ENCODE results near the gene LY9. TPM values are rescaled to one million over a fixed set of nuclear protein-coding genes. Genes with fewer than 3 reads are reported as not detected.

LY9 gene
- polyA plus RNA-seq, 4 donors: 0.45 to 3.8 (median 1.1) TPM

GRCh38 chr1:160794376-160794775 lies 1.6 kb upstream of the LY9 start:
- Histone ChIP-seq H3K4me1 (ENCODE audit: control insufficient read depth in 3 of 3, insufficient read depth in 2 of 3, low read depth in 1 of 3, low read length in 2 of 3) (no peaks in the 10 kb centered on the region), H3K27ac (ENCODE audit: low read depth in 1 of 3, low read length in 2 of 3) (no peak overlapping the region), H3K9me3 (ENCODE audit: control insufficient read depth in 2 of 2, insufficient read depth in 1 of 2, low read depth in 1 of 2, low read length in 1 of 2) (no peaks in the 10 kb centered on the region), H3K27me3 (ENCODE audit: control insufficient read depth in 3 of 3, insufficient read depth in 3 of 3, low read length in 3 of 3) (no peaks in the 10 kb centered on the region), H3K4me3 (ENCODE audit: low read depth in 1 of 3, low read length in 3 of 3) (no peak overlapping the region), H3K36me3 (ENCODE audit: control insufficient read depth in 3 of 3, insufficient read depth in 2 of 3, low read depth in 1 of 3, low read length in 3 of 3) (no peaks in the 10 kb centered on the region)
- 46 to 59% (median 57%) methylated on average over 3 of the region's 3 CpGs for WGBS, 3 donors
- DNase-seq (no peak), FAIRE-seq (no peak)

DNA sequence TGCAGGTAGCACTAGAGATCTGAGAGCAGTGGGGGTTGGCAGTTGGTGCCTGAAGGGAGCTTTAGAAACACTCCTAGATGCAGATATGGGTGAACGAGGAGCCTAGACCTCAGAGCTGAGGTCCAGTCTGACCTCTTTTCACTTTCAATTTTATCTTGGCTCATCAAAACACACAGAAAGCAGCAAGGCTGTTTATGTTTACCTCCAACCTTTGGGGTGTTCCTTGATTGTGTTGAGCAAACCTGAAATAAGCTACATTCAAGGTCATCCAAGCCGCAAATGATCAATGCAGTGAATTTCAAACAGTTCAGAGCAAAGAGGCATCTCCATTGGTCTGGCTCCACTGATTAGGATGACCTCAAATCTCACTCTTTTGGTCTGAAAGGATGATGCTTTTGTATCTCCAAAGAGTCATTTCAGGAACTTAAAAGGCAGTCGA lies 1.3 kb downstream of the LY9 start:
- H3K4me3 ChIP-seq (ENCODE audit: low read depth in 1 of 3, low read length in 3 of 3): peak overlapping the region in 1 of 3 donors; percentile 35
- H3K9me3 ChIP-seq (ENCODE audit: control insufficient read depth in 2 of 2, insufficient read depth in 1 of 2, low read depth in 1 of 2, low read length in 1 of 2): no peaks in the 10 kb centered on the region
- no peaks in the 10 kb centered on the region for H3K27me3 ChIP-seq (ENCODE audit: control insufficient read depth in 3 of 3, insufficient read depth in 3 of 3, low read length in 3 of 3)
- no peaks in the 10 kb centered on the region for H3K36me3 ChIP-seq (ENCODE audit: control insufficient read depth in 3 of 3, insufficient read depth in 2 of 3, low read depth in 1 of 3, low read length in 3 of 3)
- peak overlapping the region in 2 of 3 donors; percentile 35 to 81 for H3K27ac ChIP-seq (ENCODE audit: low read depth in 1 of 3, low read length in 2 of 3)
- no peak for FAIRE-seq
- DNase-seq: no peak
- WGBS, 3 donors: 59 to 77% (median 71%) methylated on average over 3 of the region's 3 CpGs
- H3K4me1 ChIP-seq (ENCODE audit: control insufficient read depth in 3 of 3, insufficient read depth in 2 of 3, low read depth in 1 of 3, low read length in 2 of 3): no peaks in the 10 kb centered on the region

GRCh38 chr1:160797861-160798273 lies 1.9 kb downstream of the LY9 start:
- H3K9me3 ChIP-seq (ENCODE audit: control insufficient read depth in 2 of 2, insufficient read depth in 1 of 2, low read depth in 1 of 2, low read length in 1 of 2): no peaks in the 10 kb centered on the region
- no peak for FAIRE-seq
- DNase-seq: peak in 1 of 2 donors; percentile 41

DNA sequence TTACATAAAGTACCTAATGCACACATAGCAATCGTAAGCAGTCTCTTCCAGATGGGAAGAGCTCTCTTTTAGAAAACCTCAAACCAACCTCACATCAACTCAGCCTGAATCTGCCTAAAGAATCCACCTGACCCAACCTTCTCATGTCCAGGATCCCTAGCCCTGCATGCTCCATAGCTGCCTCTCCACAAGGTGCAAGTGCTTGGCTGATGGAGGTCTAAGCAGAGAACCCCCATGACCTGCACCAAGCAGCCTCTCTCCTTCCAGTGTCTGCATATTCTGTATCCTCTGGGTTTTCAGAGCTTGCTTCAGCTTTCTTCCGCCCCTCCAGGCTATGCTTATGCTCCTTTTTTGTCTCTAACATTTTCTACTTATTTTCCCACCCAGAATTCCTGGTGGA lies 2.5 kb downstream of the LY9 start:
- H3K27me3 ChIP-seq (ENCODE audit: control insufficient read depth in 3 of 3, insufficient read depth in 3 of 3, low read length in 3 of 3): no peaks in the 10 kb centered on the region
- DNase-seq: no peak
- 82 to 95% (median 95%) methylated on average over 2 of the region's 2 CpGs for WGBS, 3 donors
- no peak for FAIRE-seq
- no peak overlapping the region for H3K4me3 ChIP-seq (ENCODE audit: low read depth in 1 of 3, low read length in 3 of 3)
- no peaks in the 10 kb centered on the region for H3K36me3 ChIP-seq (ENCODE audit: control insufficient read depth in 3 of 3, insufficient read depth in 2 of 3, low read depth in 1 of 3, low read length in 3 of 3)
- H3K27ac ChIP-seq (ENCODE audit: low read depth in 1 of 3, low read length in 2 of 3): peak overlapping the region in 1 of 3 donors; percentile 71
- no peaks in the 10 kb centered on the region for H3K4me1 ChIP-seq (ENCODE audit: control insufficient read depth in 3 of 3, insufficient read depth in 2 of 3, low read depth in 1 of 3, low read length in 2 of 3)
- H3K9me3 ChIP-seq (ENCODE audit: control insufficient read depth in 2 of 2, insufficient read depth in 1 of 2, low read depth in 1 of 2, low read length in 1 of 2): no peaks in the 10 kb centered on the region

More at GRCh38 chr1:160797861-160798273, 1.9 kb downstream of the LY9 start:
- H3K27me3 ChIP-seq (ENCODE audit: control insufficient read depth in 3 of 3, insufficient read depth in 3 of 3, low read length in 3 of 3): no peaks in the 10 kb centered on the region
- WGBS, 3 donors: 37 to 49% (median 45%) methylated on average over 4 of the region's 4 CpGs
- H3K27ac ChIP-seq (ENCODE audit: low read depth in 1 of 3, low read length in 2 of 3): peak overlapping the region in 1 of 3 donors; percentile 71
- no peaks in the 10 kb centered on the region for H3K4me1 ChIP-seq (ENCODE audit: control insufficient read depth in 3 of 3, insufficient read depth in 2 of 3, low read depth in 1 of 3, low read length in 2 of 3)
- no peaks in the 10 kb centered on the region for H3K36me3 ChIP-seq (ENCODE audit: control insufficient read depth in 3 of 3, insufficient read depth in 2 of 3, low read depth in 1 of 3, low read length in 3 of 3)
- H3K4me3 ChIP-seq (ENCODE audit: low read depth in 1 of 3, low read length in 3 of 3): no peak overlapping the region

GRCh38 chr1:160799641-160800040 lies 3.7 kb downstream of the LY9 start:
- Histone ChIP-seq H3K9me3 (ENCODE audit: control insufficient read depth in 2 of 2, insufficient read depth in 1 of 2, low read depth in 1 of 2, low read length in 1 of 2) (no peaks in the 10 kb centered on the region), H3K27me3 (ENCODE audit: control insufficient read depth in 3 of 3, insufficient read depth in 3 of 3, low read length in 3 of 3) (no peaks in the 10 kb centered on the region), H3K27ac (ENCODE audit: low read depth in 1 of 3, low read length in 2 of 3) (no peak overlapping the region), H3K36me3 (ENCODE audit: control insufficient read depth in 3 of 3, insufficient read depth in 2 of 3, low read depth in 1 of 3, low read length in 3 of 3) (no peaks in the 10 kb centered on the region), H3K4me3 (ENCODE audit: low read depth in 1 of 3, low read length in 3 of 3) (no peak overlapping the region), H3K4me1 (ENCODE audit: control insufficient read depth in 3 of 3, insufficient read depth in 2 of 3, low read depth in 1 of 3, low read length in 2 of 3) (no peaks in the 10 kb centered on the region)
- WGBS, 3 donors: 91 to 93% (median 92%) methylated on average over 5 of the region's 5 CpGs
- no peak for FAIRE-seq
- DNase-seq: no peak

DNA sequence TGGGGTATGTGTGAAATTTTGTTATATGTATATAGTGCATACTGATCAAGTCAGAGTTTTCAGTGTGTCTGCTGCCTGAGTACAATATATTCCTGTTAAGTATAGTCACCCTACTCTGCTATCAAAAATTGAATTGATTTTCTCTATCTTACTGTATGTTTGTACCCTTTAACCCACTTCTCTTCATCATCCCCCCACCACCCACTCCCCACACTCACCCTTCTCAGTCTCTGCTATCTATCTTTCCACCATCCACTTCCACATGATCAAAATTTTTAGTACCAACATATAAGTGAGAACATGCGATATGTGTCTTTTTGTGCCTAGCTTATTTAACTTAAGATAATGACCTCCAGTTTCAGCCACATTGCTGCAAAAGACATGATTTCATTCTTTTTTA lies 4.2 kb downstream of the LY9 start:
- no peak for FAIRE-seq
- no peak for DNase-seq
- Histone ChIP-seq H3K4me1 (ENCODE audit: control insufficient read depth in 3 of 3, insufficient read depth in 2 of 3, low read depth in 1 of 3, low read length in 2 of 3) (no peaks in the 10 kb centered on the region), H3K9me3 (ENCODE audit: control insufficient read depth in 2 of 2, insufficient read depth in 1 of 2, low read depth in 1 of 2, low read length in 1 of 2) (no peaks in the 10 kb centered on the region), H3K4me3 (ENCODE audit: low read depth in 1 of 3, low read length in 3 of 3) (no peak overlapping the region), H3K36me3 (ENCODE audit: control insufficient read depth in 3 of 3, insufficient read depth in 2 of 3, low read depth in 1 of 3, low read length in 3 of 3) (no peaks in the 10 kb centered on the region), H3K27me3 (ENCODE audit: control insufficient read depth in 3 of 3, insufficient read depth in 3 of 3, low read length in 3 of 3) (no peaks in the 10 kb centered on the region), H3K27ac (ENCODE audit: low read depth in 1 of 3, low read length in 2 of 3) (no peak overlapping the region)
- 96 to 100% (median 98%) methylated on average over 1 of the region's 1 CpG for WGBS, 3 donors

GRCh38 chr1:160800645-160801408 lies 4.9 kb downstream of the LY9 start:
- Histone ChIP-seq H3K27me3 (ENCODE audit: control insufficient read depth in 3 of 3, insufficient read depth in 3 of 3, low read length in 3 of 3) (no peaks in the 10 kb centered on the region), H3K9me3 (ENCODE audit: control insufficient read depth in 2 of 2, insufficient read depth in 1 of 2, low read depth in 1 of 2, low read length in 1 of 2) (no peaks in the 10 kb centered on the region), H3K4me1 (ENCODE audit: control insufficient read depth in 3 of 3, insufficient read depth in 2 of 3, low read depth in 1 of 3, low read length in 2 of 3) (no peaks in the 10 kb centered on the region), H3K27ac (ENCODE audit: low read depth in 1 of 3, low read length in 2 of 3) (no peak overlapping the region), H3K36me3 (ENCODE audit: control insufficient read depth in 3 of 3, insufficient read depth in 2 of 3, low read depth in 1 of 3, low read length in 3 of 3) (no peaks in the 10 kb centered on the region), H3K4me3 (ENCODE audit: low read depth in 1 of 3, low read length in 3 of 3) (no peak overlapping the region)
- peak in 1 of 2 donors; percentile 20 for DNase-seq
- FAIRE-seq: no peak
- 37 to 47% (median 42%) methylated on average over 4 of the region's 4 CpGs for WGBS, 3 donors

- FAIRE-seq (no peak), DNase-seq (no peak)
- no peaks in the 10 kb centered on the region for H3K27me3 ChIP-seq (ENCODE audit: control insufficient read depth in 3 of 3, insufficient read depth in 3 of 3, low read length in 3 of 3)
- 96 to 97% (median 96%) methylated on average over 42 to 43 of the region's 43 CpGs for WGBS, 3 donors
- H3K27ac ChIP-seq (ENCODE audit: low read depth in 1 of 3, low read length in 2 of 3): no peak overlapping the region
- no peaks in the 10 kb centered on the region for H3K4me1 ChIP-seq (ENCODE audit: control insufficient read depth in 3 of 3, insufficient read depth in 2 of 3, low read depth in 1 of 3, low read length in 2 of 3)
- H3K36me3 ChIP-seq (ENCODE audit: control insufficient read depth in 3 of 3, insufficient read depth in 2 of 3, low read depth in 1 of 3, low read length in 3 of 3): no peaks in the 10 kb centered on the region
- peaks cover 0 to 4% of the 10 kb centered on the region in 2 donors for H3K9me3 ChIP-seq (ENCODE audit: control insufficient read depth in 2 of 2, insufficient read depth in 1 of 2, low read depth in 1 of 2, low read length in 1 of 2)
- H3K4me3 ChIP-seq (ENCODE audit: low read depth in 1 of 3, low read length in 3 of 3): no peak overlapping the region
Observed at GRCh38 chr1:160801836-160802580, 6.0 kb downstream of the LY9 start.

Data from small intestine (tissue), 7 donors.